Measurements from ENCODE around the gene DNTTIP2.

- TF ChIP-seq E2F4 (CRISPR knock-in tag; IDR thresholded peaks at IDR 0.05; ENCODE audit: borderline replicate concordance, low read depth) (no peak), NR3C1 (CRISPR knock-in tag; conservative IDR thresholded peaks at IDR 0.05; ENCODE audit: low read depth) (no peak), CTCF (IDR thresholded peaks at IDR 0.05) (no peak), NR2C2 (CRISPR knock-in tag; IDR thresholded peaks at IDR 0.05) (no peak)
These were observed 3.3 kb upstream of the DNTTIP2 start for GRCh38 chr1:93882269-93882668.
